ENCODE results near the gene FBXW5.

Gene FBXW5

GRCh38 chr9:136944519-136945332 is at the start of gene FBXW5, which contains the start of gene C8G:
FBXW5 (minus strand) TSS chr9:136944738; CDS start chr9:136944083, 655 bp downstream.
C8G (plus strand) TSS chr9:136945243; CDS start chr9:136945321, 78 bp downstream.
- peak within 1 kb of the TSS; percentile 81 to 83 for H3K4me3 Mint-ChIP-seq
- peak; percentile 78 to 85 for ATAC-seq (replicated peaks)
- H3K27me3 Mint-ChIP-seq, result no peaks in the 10 kb centered on the region
- DNase-seq, result peak; percentile 94
- peaks cover 11 to 17% of the 10 kb centered on the region in 2 donors for H3K36me3 Mint-ChIP-seq
- peak within 1 kb of the TSS; percentile 96 for H3K27ac Mint-ChIP-seq
- H3K9me3 Mint-ChIP-seq, result no peaks in the 10 kb centered on the region
- H3K4me1 Mint-ChIP-seq, result peaks cover 6 to 16% of the 10 kb centered on the region in 2 donors

GRCh38 chr9:136992819-136993369 is 48.4 kb upstream of the FBXW5 start:
- no peak for ATAC-seq (replicated peaks)

GRCh38 chr9:136991993-136992818 is 47.7 kb upstream of the FBXW5 start, which contains the start of gene PAXX:
PAXX (plus strand) TSS chr9:136992422; CDS start chr9:136992444, 22 bp downstream.
- DNase-seq (peak; percentile 91), ATAC-seq (replicated peaks) (peak; percentile 88 to 92)
- Mint-ChIP-seq H3K27me3 (peaks cover 15 to 44% of the 10 kb centered on the region in 2 donors), H3K4me3 (peak within 1 kb of the TSS; percentile 89 to 96), H3K27ac (peak within 1 kb of the TSS; percentile 95), H3K4me1 (peaks cover 16 to 44% of the 10 kb centered on the region in 2 donors), H3K9me3 (no peaks in the 10 kb centered on the region), H3K36me3 (peaks cover 12 to 18% of the 10 kb centered on the region in 2 donors)

More at GRCh38 chr9:136992819-136993369, 48.4 kb upstream of the FBXW5 start:
- Mint-ChIP-seq H3K4me3 (peak overlapping the region; percentile 89 to 96), H3K27me3 (peaks cover 9 to 44% of the 10 kb centered on the region in 2 donors), H3K27ac (peak overlapping the region; percentile 95), H3K36me3 (peaks cover 12 to 18% of the 10 kb centered on the region in 2 donors), H3K9me3 (no peaks in the 10 kb centered on the region), H3K4me1 (peaks cover 20 to 51% of the 10 kb centered on the region in 2 donors)
- DNase-seq, result no peak

- H3K9me3 Mint-ChIP-seq, result no peaks in the 10 kb centered on the region
These were observed 45.8 kb upstream of the FBXW5 start for GRCh38 chr9:136990242-136990911.

GRCh38 chr9:136988872-136989271 is 44.3 kb upstream of the FBXW5 start:
- Mint-ChIP-seq H3K36me3 (peaks cover 7 to 12% of the 10 kb centered on the region in 2 donors), H3K9me3 (no peaks in the 10 kb centered on the region), H3K27ac (no peak overlapping the region), H3K4me3 (no peak overlapping the region), H3K4me1 (peaks cover 8 to 27% of the 10 kb centered on the region in 2 donors), H3K27me3 (peaks cover 26 to 61% of the 10 kb centered on the region in 2 donors)
- ATAC-seq (replicated peaks) (no peak), DNase-seq (no peak)

More at GRCh38 chr9:136990242-136990911, 45.8 kb upstream of the FBXW5 start:
- Mint-ChIP-seq H3K27ac (peak overlapping the region; percentile 5), H3K36me3 (peaks cover 12 to 15% of the 10 kb centered on the region in 2 donors), H3K4me1 (peaks cover 7 to 30% of the 10 kb centered on the region in 2 donors), H3K27me3 (peaks cover 22 to 46% of the 10 kb centered on the region in 2 donors), H3K4me3 (peak overlapping the region; percentile 8 to 38)
- DNase-seq, result no peak
- ATAC-seq (replicated peaks), result no peak

GRCh38 chr9:136985853-136986252 is 41.3 kb upstream of the FBXW5 start:
- no peaks in the 10 kb centered on the region for H3K9me3 Mint-ChIP-seq

GRCh38 chr9:136985027-136985602 is 40.6 kb upstream of the FBXW5 start:
- H3K9me3 Mint-ChIP-seq, result no peaks in the 10 kb centered on the region
- no peak for DNase-seq
- H3K27me3 Mint-ChIP-seq, result peaks cover 46 to 90% of the 10 kb centered on the region in 2 donors
- peaks cover 4 to 6% of the 10 kb centered on the region in 2 donors for H3K4me1 Mint-ChIP-seq
- H3K4me3 Mint-ChIP-seq, result no peak overlapping the region
- H3K36me3 Mint-ChIP-seq, result peaks cover 0 to 4% of the 10 kb centered on the region in 2 donors
- no peak overlapping the region for H3K27ac Mint-ChIP-seq
- ATAC-seq (replicated peaks), result peak in 1 of 2 donors; percentile 24

More at GRCh38 chr9:136985853-136986252, 41.3 kb upstream of the FBXW5 start:
- H3K27ac Mint-ChIP-seq, result no peak overlapping the region
- no peak for DNase-seq
- H3K36me3 Mint-ChIP-seq, result peaks cover 0 to 4% of the 10 kb centered on the region in 2 donors
- H3K4me3 Mint-ChIP-seq, result no peak overlapping the region
- peaks cover 43 to 90% of the 10 kb centered on the region in 2 donors for H3K27me3 Mint-ChIP-seq
- peaks cover 4 to 6% of the 10 kb centered on the region in 2 donors for H3K4me1 Mint-ChIP-seq
- ATAC-seq (replicated peaks), result no peak

- H3K27me3 Mint-ChIP-seq, result peaks cover 41 to 90% of the 10 kb centered on the region in 2 donors
- H3K4me3 Mint-ChIP-seq, result no peak overlapping the region
- H3K36me3 Mint-ChIP-seq, result peaks cover 0 to 4% of the 10 kb centered on the region in 2 donors
- DNase-seq (no peak), ATAC-seq (replicated peaks) (no peak)
- no peaks in the 10 kb centered on the region for H3K9me3 Mint-ChIP-seq
- peaks cover 0 to 4% of the 10 kb centered on the region in 2 donors for H3K4me1 Mint-ChIP-seq
- no peak overlapping the region for H3K27ac Mint-ChIP-seq
These were observed 40.0 kb upstream of the FBXW5 start for GRCh38 chr9:136984464-136985026.

GRCh38 chr9:136983656-136984314 is 39.2 kb upstream of the FBXW5 start:
- peaks cover 0 to 4% of the 10 kb centered on the region in 2 donors for H3K36me3 Mint-ChIP-seq
- peaks cover 41 to 85% of the 10 kb centered on the region in 2 donors for H3K27me3 Mint-ChIP-seq
- DNase-seq (no peak), ATAC-seq (replicated peaks) (no peak)
- no peak overlapping the region for H3K4me3 Mint-ChIP-seq
- H3K9me3 Mint-ChIP-seq, result no peaks in the 10 kb centered on the region
- no peak overlapping the region for H3K27ac Mint-ChIP-seq
- H3K4me1 Mint-ChIP-seq, result peaks cover 0 to 4% of the 10 kb centered on the region in 2 donors

GRCh38 chr9:136983167-136983566 is 38.6 kb upstream of the FBXW5 start:
- DNase-seq (no peak), ATAC-seq (replicated peaks) (no peak)
- Mint-ChIP-seq H3K9me3 (no peaks in the 10 kb centered on the region), H3K4me3 (no peak overlapping the region), H3K4me1 (peaks cover 0 to 4% of the 10 kb centered on the region in 2 donors), H3K27me3 (peaks cover 41 to 81% of the 10 kb centered on the region in 2 donors), H3K36me3 (peaks cover 0 to 4% of the 10 kb centered on the region in 2 donors), H3K27ac (no peak overlapping the region)

GRCh38 chr9:136982232-136983051 is 37.9 kb upstream of the FBXW5 start, which contains the start of gene LCNL1:
LCNL1 (plus strand) TSS chr9:136982993; CDS start chr9:136983587, 594 bp downstream.
- Mint-ChIP-seq H3K4me1 (peaks cover 0 to 4% of the 10 kb centered on the region in 2 donors), H3K27ac (no peak within 1 kb of the TSS), H3K36me3 (peaks cover 0 to 4% of the 10 kb centered on the region in 2 donors), H3K27me3 (peaks cover 37 to 80% of the 10 kb centered on the region in 2 donors), H3K4me3 (no peak within 1 kb of the TSS), H3K9me3 (no peaks in the 10 kb centered on the region)
- ATAC-seq (replicated peaks), result no peak
- DNase-seq, result no peak

Data from stimulated activated naive B cell treated with anti-CD40 and anti-IgM and Interleukin-4, amounts not matched to agents 10 μg/mL and 1 μg/mL and 100 μg/mL, for 72 hours (primary cell).